HEK293 (cell line): Measurements from ENCODE around the gene SEPTIN14.

ENCODE experiments used
- CTCF ChIA-PET: fragments of 350-600 bp; formaldehyde crosslinking; extraction: SDS; loops from one replicate; lab custom pipeline; 2021; ENCODE audit warnings: antibody characterized with exemption; lab: Yijun Ruan, JAX
- POLR2A ChIA-PET: fragments of 300-600 bp; formaldehyde crosslinking; extraction: SDS; loops from one replicate; lab custom pipeline; 2020; ENCODE audit warnings: antibody characterized with exemption, inconsistent platforms; lab: Yijun Ruan, JAX
- H3K27ac ChIP-seq: fragments of 200-500 bp; sonication (Bioruptor generic); 2 replicates; pipeline ENCODE4 v1.5.1; 2014; ENCODE audit warnings: low read depth, low read length, control low read depth, inconsistent platforms; ENCODE audit errors: extremely low read depth
- H3K36me3 ChIP-seq, 2 experiments: fragments of 200-500 bp in 1 of 2; sonication (Bioruptor generic) in 1 of 2; 1 replicate in 1 of 2; 2 replicates in 1 of 2; pipeline ENCODE4 v1.5.1; 2014 to 2017; ENCODE audit warnings: inconsistent platforms in 2 of 2, low read length in 2 of 2; ENCODE audit not compliant: control insufficient read depth in 2 of 2, insufficient read depth in 1 of 2
- H3K4me1 ChIP-seq: fragments of 200-500 bp; sonication (Bioruptor generic); 2 replicates; pipeline ENCODE4 v1.5.1; 2014; ENCODE audit warnings: mild to moderate bottlenecking, low read length, inconsistent platforms; ENCODE audit not compliant: control insufficient read depth, insufficient read depth
- H3K4me3 ChIP-seq: 2 replicates; pipeline ENCODE4 v1.5.1; 2011; ENCODE audit warnings: low read depth, mild to moderate bottlenecking, control low read depth, low read length, moderate library complexity
- H3K9me3 ChIP-seq: fragments of 200-500 bp; sonication (Bioruptor generic); 2 replicates; pipeline ENCODE4 v1.5.1; 2014; ENCODE audit warnings: low read depth, low read length, inconsistent platforms; ENCODE audit not compliant: control insufficient read depth, insufficient read depth
- HOXC10 ChIP-seq: sonication (generic); formaldehyde crosslinking; IDR thresholded peaks from 2 replicates; pipeline ENCODE4 v1.8.1; 2023; ENCODE audit warnings: mild to moderate bottlenecking, missing genetic modification reagents
- MZF1 ChIP-seq: fragments of 450-650 bp; formaldehyde crosslinking; IDR thresholded peaks from 2 replicates; pipeline ENCODE4 v1.5.1; 2017; ENCODE audit warnings: missing biosample characterization, missing genetic modification characterization, borderline replicate concordance
- OVOL3 ChIP-seq: fragments of 450-650 bp; formaldehyde crosslinking; IDR thresholded peaks from 2 replicates; pipeline ENCODE4 v1.5.1; 2016; ENCODE audit warnings: missing biosample characterization, missing genetic modification characterization
- SCRT1 ChIP-seq: fragments of 450-650 bp; formaldehyde crosslinking; IDR thresholded peaks from 2 replicates; pipeline ENCODE4 v1.5.1; 2016; ENCODE audit warnings: missing biosample characterization, missing genetic modification characterization, borderline replicate concordance
- ZFP37 ChIP-seq: fragments of 450-650 bp; formaldehyde crosslinking; IDR thresholded peaks from 2 replicates; pipeline ENCODE4 v1.5.1; 2016; ENCODE audit warnings: missing biosample characterization, missing genetic modification characterization
- ZIC2 ChIP-seq: fragments of 450-650 bp; formaldehyde crosslinking; IDR thresholded peaks from 2 replicates; pipeline ENCODE4 v1.5.1; 2016; ENCODE audit warnings: missing biosample characterization, missing genetic modification characterization
- ZNF132 ChIP-seq: fragments of 450-650 bp; formaldehyde crosslinking; IDR thresholded peaks from 2 replicates; pipeline ENCODE4 v1.5.1; 2017; ENCODE audit warnings: missing biosample characterization, missing genetic modification characterization, borderline replicate concordance
- ZNF155 ChIP-seq: fragments of 450-650 bp; formaldehyde crosslinking; IDR thresholded peaks from 2 replicates; pipeline ENCODE4 v1.5.1; 2016; ENCODE audit warnings: missing biosample characterization, missing genetic modification characterization
- ZNF169 ChIP-seq: fragments of 450-650 bp; formaldehyde crosslinking; IDR thresholded peaks from 2 replicates; pipeline ENCODE4 v1.5.1; 2016; ENCODE audit warnings: missing biosample characterization, missing genetic modification characterization
- ZNF174 ChIP-seq: fragments of 450-650 bp; formaldehyde crosslinking; IDR thresholded peaks from 2 replicates; pipeline ENCODE4 v1.5.0; 2017; ENCODE audit warnings: missing biosample characterization, mild to moderate bottlenecking, missing genetic modification characterization
- ZNF175 ChIP-seq: fragments of 450-650 bp; formaldehyde crosslinking; IDR thresholded peaks from 2 replicates; pipeline ENCODE4 v1.5.1; 2016; ENCODE audit warnings: missing biosample characterization, missing genetic modification characterization
- ZNF600 ChIP-seq: fragments of 450-650 bp; formaldehyde crosslinking; IDR thresholded peaks from 2 replicates; pipeline ENCODE4 v1.5.1; 2016; ENCODE audit warnings: missing biosample characterization, missing genetic modification characterization
- ZNF624 ChIP-seq: fragments of 450-650 bp; formaldehyde crosslinking; IDR thresholded peaks from 2 replicates; pipeline ENCODE4 v1.5.1; 2017; ENCODE audit warnings: missing biosample characterization, missing genetic modification characterization
- TF ChIP-seq, protein P1 (sequence below): fragments of 450-650 bp; formaldehyde crosslinking; IDR thresholded peaks from 2 replicates; pipeline ENCODE4 v1.5.1; 2016; ENCODE audit warnings: missing biosample characterization, missing genetic modification characterization
- TF ChIP-seq, protein P2 (sequence below): fragments of 450-650 bp; formaldehyde crosslinking; IDR thresholded peaks from 2 replicates; pipeline ENCODE4 v1.5.1; 2016; ENCODE audit warnings: missing biosample characterization, missing genetic modification characterization
- TF ChIP-seq, protein P3 (sequence below): fragments of 450-650 bp; formaldehyde crosslinking; IDR thresholded peaks from 2 replicates; pipeline ENCODE4 v1.5.0; 2017; ENCODE audit warnings: missing biosample characterization, missing genetic modification characterization, borderline replicate concordance

SEPTIN14 gene

DNA sequence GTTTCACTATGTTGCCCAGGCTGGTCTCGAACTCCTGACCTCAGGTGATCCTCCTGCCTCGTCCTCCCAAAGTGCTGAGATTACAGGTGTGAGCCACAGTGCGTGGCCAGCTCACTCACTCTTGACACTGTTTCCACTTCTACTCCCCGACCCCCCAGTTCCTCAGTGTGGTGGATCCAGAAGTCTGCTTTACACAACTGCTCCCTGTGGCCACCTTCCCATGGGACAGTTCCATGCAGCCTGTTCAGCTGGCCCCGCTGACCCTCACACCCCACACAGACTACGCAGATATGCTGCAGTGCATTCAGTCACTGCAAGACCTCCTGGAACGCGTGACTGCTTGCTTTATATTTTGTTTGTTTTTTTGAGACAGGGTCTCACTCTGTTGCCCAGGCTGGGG lies 86.4 kb downstream of the SEPTIN14 start (continued):
- TF ChIP-seq, protein P1, sequence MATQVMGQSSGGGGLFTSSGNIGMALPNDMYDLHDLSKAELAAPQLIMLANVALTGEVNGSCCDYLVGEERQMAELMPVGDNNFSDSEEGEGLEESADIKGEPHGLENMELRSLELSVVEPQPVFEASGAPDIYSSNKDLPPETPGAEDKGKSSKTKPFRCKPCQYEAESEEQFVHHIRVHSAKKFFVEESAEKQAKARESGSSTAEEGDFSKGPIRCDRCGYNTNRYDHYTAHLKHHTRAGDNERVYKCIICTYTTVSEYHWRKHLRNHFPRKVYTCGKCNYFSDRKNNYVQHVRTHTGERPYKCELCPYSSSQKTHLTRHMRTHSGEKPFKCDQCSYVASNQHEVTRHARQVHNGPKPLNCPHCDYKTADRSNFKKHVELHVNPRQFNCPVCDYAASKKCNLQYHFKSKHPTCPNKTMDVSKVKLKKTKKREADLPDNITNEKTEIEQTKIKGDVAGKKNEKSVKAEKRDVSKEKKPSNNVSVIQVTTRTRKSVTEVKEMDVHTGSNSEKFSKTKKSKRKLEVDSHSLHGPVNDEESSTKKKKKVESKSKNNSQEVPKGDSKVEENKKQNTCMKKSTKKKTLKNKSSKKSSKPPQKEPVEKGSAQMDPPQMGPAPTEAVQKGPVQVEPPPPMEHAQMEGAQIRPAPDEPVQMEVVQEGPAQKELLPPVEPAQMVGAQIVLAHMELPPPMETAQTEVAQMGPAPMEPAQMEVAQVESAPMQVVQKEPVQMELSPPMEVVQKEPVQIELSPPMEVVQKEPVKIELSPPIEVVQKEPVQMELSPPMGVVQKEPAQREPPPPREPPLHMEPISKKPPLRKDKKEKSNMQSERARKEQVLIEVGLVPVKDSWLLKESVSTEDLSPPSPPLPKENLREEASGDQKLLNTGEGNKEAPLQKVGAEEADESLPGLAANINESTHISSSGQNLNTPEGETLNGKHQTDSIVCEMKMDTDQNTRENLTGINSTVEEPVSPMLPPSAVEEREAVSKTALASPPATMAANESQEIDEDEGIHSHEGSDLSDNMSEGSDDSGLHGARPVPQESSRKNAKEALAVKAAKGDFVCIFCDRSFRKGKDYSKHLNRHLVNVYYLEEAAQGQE (tag by site-specific recombination) = no peak
- no peak for TF ChIP-seq ZFP37
- no peak for TF ChIP-seq ZNF174 (tag by site-specific recombination)
- TF ChIP-seq ZNF169 (tag by site-specific recombination) = no peak
- no peak for TF ChIP-seq MZF1 (tag by site-specific recombination)
- TF ChIP-seq ZNF175 (tag by site-specific recombination) = no peak
- TF ChIP-seq, protein P2, sequence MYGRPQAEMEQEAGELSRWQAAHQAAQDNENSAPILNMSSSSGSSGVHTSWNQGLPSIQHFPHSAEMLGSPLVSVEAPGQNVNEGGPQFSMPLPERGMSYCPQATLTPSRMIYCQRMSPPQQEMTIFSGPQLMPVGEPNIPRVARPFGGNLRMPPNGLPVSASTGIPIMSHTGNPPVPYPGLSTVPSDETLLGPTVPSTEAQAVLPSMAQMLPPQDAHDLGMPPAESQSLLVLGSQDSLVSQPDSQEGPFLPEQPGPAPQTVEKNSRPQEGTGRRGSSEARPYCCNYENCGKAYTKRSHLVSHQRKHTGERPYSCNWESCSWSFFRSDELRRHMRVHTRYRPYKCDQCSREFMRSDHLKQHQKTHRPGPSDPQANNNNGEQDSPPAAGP (tag by site-specific recombination) = no peak
- no peak for TF ChIP-seq ZNF624 (tag by site-specific recombination)

DNA sequence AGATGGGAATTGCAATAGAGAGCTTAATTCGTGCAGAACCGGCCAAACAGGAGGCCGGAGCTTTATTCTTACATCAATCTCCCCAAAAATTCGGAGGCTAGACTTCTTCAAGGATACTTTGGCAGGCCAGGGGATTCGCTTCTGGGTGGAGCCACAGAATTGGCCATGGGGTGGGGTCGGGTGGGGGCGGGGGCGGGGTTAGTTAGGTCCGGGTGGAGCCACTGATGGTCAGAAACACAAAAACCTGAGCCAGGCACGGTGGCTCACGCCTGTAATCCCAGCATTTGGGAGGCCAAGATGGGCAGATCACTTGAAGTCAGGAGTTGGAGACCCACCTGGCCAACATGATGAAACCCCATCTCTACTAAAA lies 87.5 kb downstream of the SEPTIN14 start:
- no peaks in the 10 kb centered on the region for H3K4me1 ChIP-seq
- POLR2A ChIA-PET = no interaction called here
- CTCF ChIA-PET = no interaction called here

DNA sequence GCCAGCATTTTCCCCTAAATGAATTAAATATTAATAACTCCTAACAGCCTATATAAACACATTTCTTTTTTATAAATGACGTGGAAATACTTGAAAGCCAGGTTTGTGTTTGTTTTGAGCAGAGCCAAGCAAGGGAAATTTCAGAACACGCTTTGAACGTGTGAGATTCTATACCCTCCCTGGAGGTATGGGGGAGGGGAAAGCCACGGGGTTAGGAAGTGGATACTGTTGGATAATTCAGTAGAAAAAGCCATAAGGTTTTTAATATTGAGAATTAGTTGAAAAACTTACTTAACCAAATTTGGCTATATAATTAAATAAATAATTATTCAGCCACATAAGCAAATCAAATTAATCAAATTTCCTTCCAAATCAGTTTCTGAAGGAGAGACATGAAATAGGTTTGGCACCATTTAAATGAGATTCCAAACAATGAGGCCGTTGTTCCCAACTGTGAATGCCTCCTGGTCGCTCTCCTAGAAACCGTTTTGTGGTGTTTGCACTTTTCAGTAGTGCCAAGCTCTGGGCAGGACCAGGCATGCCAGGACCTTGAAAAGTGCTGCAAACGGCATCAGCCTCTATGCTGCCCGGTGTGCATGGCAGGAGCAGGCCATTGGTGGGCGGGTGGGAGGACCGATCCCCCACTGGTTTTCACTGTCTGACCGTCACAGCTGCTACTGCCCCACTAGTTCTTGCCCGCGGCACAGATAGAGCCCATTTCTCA lies 88.1 kb downstream of the SEPTIN14 start:
- H3K4me1 ChIP-seq = no peaks in the 10 kb centered on the region
- no peaks in the 10 kb centered on the region for H3K9me3 ChIP-seq
- H3K27ac ChIP-seq = no peak overlapping the region
- H3K36me3 ChIP-seq = no peaks in the 10 kb centered on the region
- ChIA-PET POLR2A (no interaction called here), CTCF (no interaction called here)
- TF ChIP-seq ZIC2 (tag by site-specific recombination) (peak; percentile 20; the same call in 1 of the 2 replicates), ZNF600 (tag by site-specific recombination) (no peak)
- H3K4me3 ChIP-seq = no peak overlapping the region

More for the DNA sequence above, 87.5 kb downstream of the SEPTIN14 start:
- no peaks in the 10 kb centered on the region for H3K9me3 ChIP-seq
- H3K27ac ChIP-seq = no peak overlapping the region
- no peak overlapping the region for H3K4me3 ChIP-seq
- H3K36me3 ChIP-seq = no peaks in the 10 kb centered on the region
- TF ChIP-seq ZIC2 (tag by site-specific recombination) = 0 out of 2 replicates have a peak, but pooled peaks have one; percentile 0
- no peak for TF ChIP-seq ZNF155
- no peak for TF ChIP-seq HOXC10
- TF ChIP-seq OVOL3 (tag by site-specific recombination) = no peak
- TF ChIP-seq ZNF132 (tag by site-specific recombination) = no peak
- TF ChIP-seq, protein P3, sequence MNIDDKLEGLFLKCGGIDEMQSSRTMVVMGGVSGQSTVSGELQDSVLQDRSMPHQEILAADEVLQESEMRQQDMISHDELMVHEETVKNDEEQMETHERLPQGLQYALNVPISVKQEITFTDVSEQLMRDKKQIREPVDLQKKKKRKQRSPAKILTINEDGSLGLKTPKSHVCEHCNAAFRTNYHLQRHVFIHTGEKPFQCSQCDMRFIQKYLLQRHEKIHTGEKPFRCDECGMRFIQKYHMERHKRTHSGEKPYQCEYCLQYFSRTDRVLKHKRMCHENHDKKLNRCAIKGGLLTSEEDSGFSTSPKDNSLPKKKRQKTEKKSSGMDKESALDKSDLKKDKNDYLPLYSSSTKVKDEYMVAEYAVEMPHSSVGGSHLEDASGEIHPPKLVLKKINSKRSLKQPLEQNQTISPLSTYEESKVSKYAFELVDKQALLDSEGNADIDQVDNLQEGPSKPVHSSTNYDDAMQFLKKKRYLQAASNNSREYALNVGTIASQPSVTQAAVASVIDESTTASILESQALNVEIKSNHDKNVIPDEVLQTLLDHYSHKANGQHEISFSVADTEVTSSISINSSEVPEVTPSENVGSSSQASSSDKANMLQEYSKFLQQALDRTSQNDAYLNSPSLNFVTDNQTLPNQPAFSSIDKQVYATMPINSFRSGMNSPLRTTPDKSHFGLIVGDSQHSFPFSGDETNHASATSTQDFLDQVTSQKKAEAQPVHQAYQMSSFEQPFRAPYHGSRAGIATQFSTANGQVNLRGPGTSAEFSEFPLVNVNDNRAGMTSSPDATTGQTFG (tag by site-specific recombination) = no peak
- no peak for TF ChIP-seq SCRT1 (tag by site-specific recombination)
